ENCODE measurements around the gene LRCH1. TPM values are rescaled to one million over a fixed set of nuclear protein-coding genes. Genes with fewer than 3 reads are reported as not detected.
A peak's percentile ranks its signal among the peaks of the same experiment; 100 is the strongest.

LRCH1 gene
- total RNA-seq, 4 donors from 2014 or later, result 42.7 to 66.0 (median 53.1) TPM

GRCh38 chr13:46624353-46624752 is 71.4 kb downstream of the LRCH1 start:
- H3K27ac ChIP-seq (replicated peaks in 1 of 4), result peak overlapping the region; percentile 36 to 74 (median 56)
- 71% methylated on average over 3 of the region's 3 CpGs for WGBS
- TF ChIP-seq POLR2A (IDR thresholded peaks at IDR 0.05; ENCODE audit: low read depth) (no peak), POLR2AphosphoS5 (IDR thresholded peaks at IDR 0.05) (no peak), EP300 (IDR thresholded peaks at IDR 0.05) (no peak), CTCF (IDR thresholded peaks at IDR 0.05) (no peak)
- peaks cover 47 to 88% (median 73%) of the 10 kb centered on the region in 4 donors for H3K4me1 ChIP-seq
- H3K4me3 ChIP-seq, result no peak overlapping the region
- DNase-seq (ENCODE audit: extremely low spot score), result no peak
- H3K36me3 ChIP-seq, result no peaks in the 10 kb centered on the region
- no peaks in the 10 kb centered on the region for H3K9me3 ChIP-seq
- intact Hi-C loops (cut with DNase I), result loop anchor here (5.0 kb wide), 1 partner anchor 72 kb away; the partner anchor contains the start of gene LRCH1
- no peaks in the 10 kb centered on the region for H3K27me3 ChIP-seq

GRCh38 chr13:46624821-46625220 is 71.9 kb downstream of the LRCH1 start:
- H3K9me3 ChIP-seq, result no peaks in the 10 kb centered on the region
- WGBS, result 84% methylated on average over 4 of the region's 4 CpGs
- no peak overlapping the region for H3K4me3 ChIP-seq
- H3K27me3 ChIP-seq, result no peaks in the 10 kb centered on the region
- intact Hi-C loops (cut with DNase I), result loop anchor here (5.0 kb wide), 1 partner anchor 73 kb away; the partner anchor contains the start of gene LRCH1
- peaks cover 52 to 88% (median 75%) of the 10 kb centered on the region in 4 donors for H3K4me1 ChIP-seq
- DNase-seq (ENCODE audit: extremely low spot score), result no peak
- no peaks in the 10 kb centered on the region for H3K36me3 ChIP-seq
- H3K27ac ChIP-seq (replicated peaks in 1 of 4), result peak overlapping the region; percentile 36 to 74 (median 56)
- TF ChIP-seq CTCF (IDR thresholded peaks at IDR 0.05), result no peak
- TF ChIP-seq EP300 (IDR thresholded peaks at IDR 0.05), result no peak
- no peak for TF ChIP-seq POLR2AphosphoS5 (IDR thresholded peaks at IDR 0.05)
- TF ChIP-seq POLR2A (IDR thresholded peaks at IDR 0.05; ENCODE audit: low read depth), result no peak

- H3K4me1 ChIP-seq, result peaks cover 46 to 79% (median 74%) of the 10 kb centered on the region in 4 donors
- no peak for TF ChIP-seq EP300 (IDR thresholded peaks at IDR 0.05)
- TF ChIP-seq POLR2A (IDR thresholded peaks at IDR 0.05; ENCODE audit: low read depth), result no peak
- no peak for TF ChIP-seq POLR2AphosphoS5 (IDR thresholded peaks at IDR 0.05)
- TF ChIP-seq CTCF (IDR thresholded peaks at IDR 0.05), result no peak
- intact Hi-C loops (cut with DNase I), result no loop called here
- H3K36me3 ChIP-seq, result no peaks in the 10 kb centered on the region
- H3K27me3 ChIP-seq, result no peaks in the 10 kb centered on the region
- no peak overlapping the region for H3K4me3 ChIP-seq
- no peak for DNase-seq (ENCODE audit: extremely low spot score)
- no peak overlapping the region for H3K27ac ChIP-seq (replicated peaks in 1 of 4)
- WGBS, result 63% methylated on average over 4 of the region's 4 CpGs
- no peaks in the 10 kb centered on the region for H3K9me3 ChIP-seq
These were observed 74.5 kb downstream of the LRCH1 start for GRCh38 chr13:46627462-46627861.

GRCh38 chr13:46628622-46629365 is 75.8 kb downstream of the LRCH1 start:
- H3K27ac ChIP-seq (replicated peaks in 1 of 4), result peak overlapping the region in 2 of 4 donors; percentile 0 to 42

More at GRCh38 chr13:46628622-46629365, 75.8 kb downstream of the LRCH1 start:
- no peak for DNase-seq (ENCODE audit: extremely low spot score)
- Histone ChIP-seq H3K27me3 (no peaks in the 10 kb centered on the region), H3K9me3 (no peaks in the 10 kb centered on the region), H3K4me1 (peaks cover 40 to 78% (median 73%) of the 10 kb centered on the region in 4 donors), H3K4me3 (no peak overlapping the region), H3K36me3 (no peaks in the 10 kb centered on the region)
- intact Hi-C loops (cut with DNase I), result no loop called here
- 96% methylated on average over 7 of the region's 7 CpGs for WGBS
- TF ChIP-seq POLR2AphosphoS5 (IDR thresholded peaks at IDR 0.05) (no peak), CTCF (IDR thresholded peaks at IDR 0.05) (no peak), EP300 (IDR thresholded peaks at IDR 0.05) (no peak), POLR2A (IDR thresholded peaks at IDR 0.05; ENCODE audit: low read depth) (no peak)

Measured in esophagus muscularis mucosa (tissue), 4 donors.